ENCODE measurements around the gene LEFTY2. TPM values are rescaled to one million over a fixed set of nuclear protein-coding genes. Genes with fewer than 3 reads are reported as not detected.

The LEFTY2 gene
- total RNA-seq, 2 donors from 2014 or later = 0.70 to 0.90 TPM

DNA sequence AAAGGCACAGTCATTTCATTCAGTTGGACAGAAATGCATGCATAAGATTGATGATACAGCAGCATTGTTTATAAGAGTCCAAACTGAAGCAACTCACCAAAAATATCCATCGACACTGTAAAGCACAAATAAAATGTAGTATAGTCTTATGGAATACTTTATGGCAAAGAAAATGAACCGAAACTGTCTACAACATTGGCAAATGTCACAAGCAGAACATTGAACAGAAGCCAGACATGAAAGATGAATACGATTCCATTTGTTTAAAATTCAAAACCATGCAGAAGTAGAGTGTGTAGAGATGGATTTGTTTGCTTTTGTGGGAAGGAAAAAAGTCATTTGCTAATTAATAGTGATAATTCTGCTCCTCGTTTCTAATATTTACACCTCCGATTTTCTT lies 44.5 kb downstream of the LEFTY2 start:
- Histone ChIP-seq H3K27ac (no peak overlapping the region), H3K27me3 (no peaks in the 10 kb centered on the region), H3K4me3 (no peak overlapping the region), H3K4me1 (no peaks in the 10 kb centered on the region), H3K9me3 (no peaks in the 10 kb centered on the region), H3K36me3 (no peaks in the 10 kb centered on the region)
- no peak for DNase-seq (ENCODE audit: low spot score)
- TF ChIP-seq, protein P1, sequence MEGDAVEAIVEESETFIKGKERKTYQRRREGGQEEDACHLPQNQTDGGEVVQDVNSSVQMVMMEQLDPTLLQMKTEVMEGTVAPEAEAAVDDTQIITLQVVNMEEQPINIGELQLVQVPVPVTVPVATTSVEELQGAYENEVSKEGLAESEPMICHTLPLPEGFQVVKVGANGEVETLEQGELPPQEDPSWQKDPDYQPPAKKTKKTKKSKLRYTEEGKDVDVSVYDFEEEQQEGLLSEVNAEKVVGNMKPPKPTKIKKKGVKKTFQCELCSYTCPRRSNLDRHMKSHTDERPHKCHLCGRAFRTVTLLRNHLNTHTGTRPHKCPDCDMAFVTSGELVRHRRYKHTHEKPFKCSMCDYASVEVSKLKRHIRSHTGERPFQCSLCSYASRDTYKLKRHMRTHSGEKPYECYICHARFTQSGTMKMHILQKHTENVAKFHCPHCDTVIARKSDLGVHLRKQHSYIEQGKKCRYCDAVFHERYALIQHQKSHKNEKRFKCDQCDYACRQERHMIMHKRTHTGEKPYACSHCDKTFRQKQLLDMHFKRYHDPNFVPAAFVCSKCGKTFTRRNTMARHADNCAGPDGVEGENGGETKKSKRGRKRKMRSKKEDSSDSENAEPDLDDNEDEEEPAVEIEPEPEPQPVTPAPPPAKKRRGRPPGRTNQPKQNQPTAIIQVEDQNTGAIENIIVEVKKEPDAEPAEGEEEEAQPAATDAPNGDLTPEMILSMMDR (IDR thresholded peaks at IDR 0.05) = no peak

DNA sequence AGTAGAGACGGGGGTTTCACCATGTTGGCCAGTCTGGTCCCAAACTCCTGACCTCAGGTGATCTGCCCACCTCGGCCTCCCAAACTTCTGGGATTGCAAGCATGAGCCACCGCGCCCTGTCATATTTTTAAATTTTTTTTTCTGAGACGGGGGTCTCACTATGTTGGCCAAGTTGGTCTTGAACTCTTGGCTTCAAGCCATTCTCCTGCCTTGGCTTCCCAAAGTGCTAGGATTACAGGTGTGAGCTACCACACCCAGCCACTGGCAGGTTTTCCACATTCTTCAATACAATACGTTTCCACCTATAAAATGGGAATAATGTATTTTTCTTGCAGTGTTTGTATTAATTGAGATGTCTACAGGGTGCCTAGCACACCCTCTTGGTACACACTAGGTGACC lies 48.7 kb downstream of the LEFTY2 start:
- H3K36me3 ChIP-seq = no peaks in the 10 kb centered on the region
- no peak overlapping the region for H3K4me3 ChIP-seq
- H3K27ac ChIP-seq = no peak overlapping the region
- peaks cover 0 to 7% of the 10 kb centered on the region in 2 donors for H3K4me1 ChIP-seq
- DNase-seq (ENCODE audit: low spot score) = no peak
- TF ChIP-seq, protein P1 (IDR thresholded peaks at IDR 0.05) = no peak
- no peaks in the 10 kb centered on the region for H3K9me3 ChIP-seq
- no peaks in the 10 kb centered on the region for H3K27me3 ChIP-seq

DNA sequence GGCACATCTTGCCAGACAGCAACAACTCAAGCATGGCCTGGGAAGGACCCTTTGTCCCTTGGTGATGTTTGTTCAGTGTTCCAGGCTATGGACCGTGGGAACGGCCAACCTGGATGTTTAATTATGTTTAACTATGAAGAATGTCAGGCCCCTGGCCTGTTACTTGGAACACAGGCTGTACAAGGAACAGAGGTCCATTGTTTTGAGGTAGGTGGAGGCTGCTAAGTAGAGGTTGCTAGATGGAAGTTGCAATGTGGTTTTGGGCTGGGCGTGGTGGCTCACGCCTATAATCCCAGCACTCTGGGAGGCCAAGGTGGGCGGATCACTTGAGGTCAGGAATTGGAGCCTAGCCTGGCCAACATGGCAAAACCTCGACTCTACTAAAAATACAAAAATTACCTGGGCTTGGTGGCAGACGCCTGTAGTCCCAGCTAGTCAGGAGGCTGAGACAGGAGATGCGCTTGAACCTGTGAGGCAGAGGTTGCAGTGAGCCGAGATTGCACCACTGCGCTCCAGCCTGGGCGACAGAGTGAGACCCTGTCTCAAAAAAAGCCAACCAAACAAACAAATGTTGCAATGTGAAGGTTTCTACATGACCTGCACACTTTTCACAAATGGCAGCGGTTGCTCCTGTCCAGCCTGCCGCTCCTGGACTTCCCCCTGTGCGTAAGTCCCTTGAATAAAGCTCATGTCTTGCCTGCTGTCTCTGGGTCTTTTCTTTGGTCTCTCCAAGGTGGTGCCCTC lies 49.6 kb downstream of the LEFTY2 start:
- Histone ChIP-seq H3K27me3 (no peaks in the 10 kb centered on the region), H3K27ac (no peak overlapping the region), H3K9me3 (no peaks in the 10 kb centered on the region), H3K4me3 (no peak overlapping the region), H3K36me3 (no peaks in the 10 kb centered on the region), H3K4me1 (peaks cover 0 to 7% of the 10 kb centered on the region in 2 donors)
- no peak for DNase-seq (ENCODE audit: low spot score)
- TF ChIP-seq, protein P1 (IDR thresholded peaks at IDR 0.05) = no peak

DNA sequence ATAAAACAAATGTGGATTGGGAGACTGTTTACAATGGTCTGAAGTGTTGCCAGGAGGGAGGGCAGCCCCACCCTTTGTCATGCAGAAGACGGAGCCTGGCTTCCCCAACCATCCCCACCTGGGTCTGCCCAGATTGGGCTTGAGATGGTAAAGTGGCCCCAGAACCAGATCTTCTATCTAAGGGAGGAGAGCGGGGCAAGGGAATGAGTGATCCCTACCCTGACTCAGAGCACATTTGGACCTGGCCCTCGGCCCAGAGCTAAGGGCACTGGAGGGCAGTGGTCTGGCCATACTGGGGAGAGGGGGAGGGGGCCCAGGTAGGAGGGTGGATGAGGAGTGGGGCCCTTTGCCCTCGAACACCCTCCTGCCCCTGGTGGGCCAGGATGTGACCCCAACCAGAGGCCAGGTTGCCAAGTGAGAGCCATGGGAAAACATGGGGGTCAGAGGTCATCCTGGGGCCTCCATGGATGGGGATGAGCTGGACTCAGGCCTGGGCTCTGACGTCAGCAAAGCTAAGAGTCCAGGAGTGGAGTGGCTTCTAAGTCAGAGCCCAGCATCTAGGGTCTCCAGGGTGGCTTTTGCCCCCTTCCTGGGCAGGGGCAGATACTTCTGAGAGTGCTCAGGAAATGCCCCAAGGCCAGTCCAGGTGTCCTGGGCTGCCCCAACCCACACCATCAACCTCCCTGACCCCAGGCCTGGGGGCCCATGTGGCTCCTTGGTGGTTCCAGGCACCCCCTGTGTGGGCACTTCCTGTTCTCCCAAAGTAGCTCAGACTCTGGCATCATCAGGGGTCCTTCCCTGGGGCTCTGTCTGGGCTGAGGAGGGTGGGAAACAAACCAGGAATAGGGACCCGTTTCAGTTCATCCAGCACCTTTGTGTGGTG lies 50.4 kb downstream of the LEFTY2 start:
- DNase-seq (ENCODE audit: low spot score) = no peak
- TF ChIP-seq, protein P1 (IDR thresholded peaks at IDR 0.05) = no peak

DNA sequence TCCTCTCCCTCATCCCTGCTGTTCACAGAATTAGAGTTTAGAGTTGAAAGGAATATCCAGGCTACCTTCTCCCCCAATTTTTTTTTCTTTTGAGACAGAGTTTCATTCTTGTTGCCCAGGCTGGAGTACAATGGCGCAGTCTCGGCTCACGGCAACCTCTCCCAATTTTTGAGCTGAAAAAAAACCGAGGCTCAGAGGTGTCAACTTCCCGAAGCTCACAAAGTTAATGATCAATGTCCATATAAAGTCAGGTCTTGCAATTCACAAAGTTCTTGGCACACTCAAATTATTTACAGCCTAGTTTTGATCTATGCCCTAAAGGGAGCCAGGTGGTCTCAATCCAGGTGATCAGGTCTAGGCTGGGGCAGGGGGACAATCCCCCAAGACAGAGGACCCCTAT lies 51.3 kb downstream of the LEFTY2 start:
- no peak overlapping the region for H3K27ac ChIP-seq
- no peaks in the 10 kb centered on the region for H3K36me3 ChIP-seq
- TF ChIP-seq, protein P1 (IDR thresholded peaks at IDR 0.05) = no peak
- no peak overlapping the region for H3K4me3 ChIP-seq
- H3K9me3 ChIP-seq = no peaks in the 10 kb centered on the region
- H3K4me1 ChIP-seq = peaks cover 0 to 7% of the 10 kb centered on the region in 2 donors
- no peak for DNase-seq (ENCODE audit: low spot score)
- no peaks in the 10 kb centered on the region for H3K27me3 ChIP-seq

More for the DNA sequence above, 50.4 kb downstream of the LEFTY2 start:
- Histone ChIP-seq H3K4me1 (peaks cover 0 to 7% of the 10 kb centered on the region in 2 donors), H3K27me3 (no peaks in the 10 kb centered on the region), H3K27ac (no peak overlapping the region), H3K36me3 (no peaks in the 10 kb centered on the region), H3K9me3 (no peaks in the 10 kb centered on the region), H3K4me3 (no peak overlapping the region)
